Measurements from ENCODE around the gene PLXNA4. TPM values are rescaled to one million over a fixed set of nuclear protein-coding genes. Genes with fewer than 3 reads are reported as not detected.
"Not testable (repeated sequence)": the region's sequence is repeated elsewhere in the genome, so short reads cannot be mapped to it uniquely, and the experiment has no call there.

PLXNA4 gene
- total RNA-seq, 2 experiments from 2014 or later: 0.12 to 0.29 TPM

GRCh38 chr7:132397070-132397469, 179.2 kb downstream of the PLXNA4 start:
- Mint-ChIP-seq H3K36me3 (no peaks in the 10 kb centered on the region), H3K4me1 (no peaks in the 10 kb centered on the region), H3K4me3 (no peak overlapping the region), H3K27me3 (no peaks in the 10 kb centered on the region), H3K27ac (no peak overlapping the region), H3K9me3 (peaks cover 2% of the 10 kb centered on the region)
- no peak for DNase-seq

- Mint-ChIP-seq H3K4me1 (no peaks in the 10 kb centered on the region), H3K27ac (no peak overlapping the region), H3K9me3 (no peaks in the 10 kb centered on the region), H3K4me3 (no peak overlapping the region), H3K27me3 (no peaks in the 10 kb centered on the region), H3K36me3 (no peaks in the 10 kb centered on the region)
- DNase-seq: no peak
These were observed 180.9 kb downstream of the PLXNA4 start for GRCh38 chr7:132395361-132395760.

- Mint-ChIP-seq H3K4me1 (no peaks in the 10 kb centered on the region), H3K9me3 (no peaks in the 10 kb centered on the region), H3K27me3 (no peaks in the 10 kb centered on the region), H3K4me3 (no peak overlapping the region), H3K27ac (no peak overlapping the region), H3K36me3 (no peaks in the 10 kb centered on the region)
- DNase-seq: no peak
These were observed 181.7 kb downstream of the PLXNA4 start for GRCh38 chr7:132394283-132395198.

- no peak for DNase-seq
- no peak overlapping the region for H3K27ac Mint-ChIP-seq
- H3K9me3 Mint-ChIP-seq: no peaks in the 10 kb centered on the region
- no peaks in the 10 kb centered on the region for H3K4me1 Mint-ChIP-seq
- no peak overlapping the region for H3K4me3 Mint-ChIP-seq
- H3K27me3 Mint-ChIP-seq: no peaks in the 10 kb centered on the region
- H3K36me3 Mint-ChIP-seq: no peaks in the 10 kb centered on the region
These were observed 182.4 kb downstream of the PLXNA4 start for GRCh38 chr7:132393789-132394261.

GRCh38 chr7:132392713-132393112, 183.6 kb downstream of the PLXNA4 start:
- Mint-ChIP-seq H3K27me3 (no peaks in the 10 kb centered on the region), H3K27ac (no peak overlapping the region), H3K4me1 (no peaks in the 10 kb centered on the region), H3K9me3 (no peaks in the 10 kb centered on the region), H3K4me3 (no peak overlapping the region), H3K36me3 (no peaks in the 10 kb centered on the region)
- DNase-seq: no peak

- Mint-ChIP-seq H3K27ac (no peak overlapping the region), H3K27me3 (no peaks in the 10 kb centered on the region), H3K4me3 (no peak overlapping the region), H3K4me1 (no peaks in the 10 kb centered on the region), H3K36me3 (no peaks in the 10 kb centered on the region), H3K9me3 (no peaks in the 10 kb centered on the region)
- no peak for DNase-seq
These were observed 185.6 kb downstream of the PLXNA4 start for GRCh38 chr7:132390705-132391104.

- H3K27ac Mint-ChIP-seq, H3K4me1 Mint-ChIP-seq, H3K9me3 Mint-ChIP-seq, DNase-seq, H3K27me3 Mint-ChIP-seq, H3K36me3 Mint-ChIP-seq, H3K4me3 Mint-ChIP-seq: not testable (repeated sequence)
These were observed 186.2 kb downstream of the PLXNA4 start for GRCh38 chr7:132390049-132390448.

- H3K4me1 Mint-ChIP-seq: no peaks in the 10 kb centered on the region
- no peak overlapping the region for H3K27ac Mint-ChIP-seq
- no peaks in the 10 kb centered on the region for H3K27me3 Mint-ChIP-seq
- no peaks in the 10 kb centered on the region for H3K36me3 Mint-ChIP-seq
- H3K4me3 Mint-ChIP-seq: no peak overlapping the region
- H3K9me3 Mint-ChIP-seq: no peaks in the 10 kb centered on the region
- DNase-seq: no peak
These were observed 187.6 kb downstream of the PLXNA4 start for GRCh38 chr7:132388688-132389087.

- Mint-ChIP-seq H3K27ac (no peak overlapping the region), H3K9me3 (no peaks in the 10 kb centered on the region), H3K36me3 (no peaks in the 10 kb centered on the region), H3K27me3 (no peaks in the 10 kb centered on the region), H3K4me3 (no peak overlapping the region), H3K4me1 (no peaks in the 10 kb centered on the region)
- DNase-seq: no peak
These were observed 188.7 kb downstream of the PLXNA4 start for GRCh38 chr7:132387596-132387995.

- no peaks in the 10 kb centered on the region for H3K9me3 Mint-ChIP-seq
- no peaks in the 10 kb centered on the region for H3K36me3 Mint-ChIP-seq
- no peaks in the 10 kb centered on the region for H3K4me1 Mint-ChIP-seq
- DNase-seq: no peak
- H3K27ac Mint-ChIP-seq: no peak overlapping the region
- no peaks in the 10 kb centered on the region for H3K27me3 Mint-ChIP-seq
- no peak overlapping the region for H3K4me3 Mint-ChIP-seq
These were observed 190.0 kb downstream of the PLXNA4 start for GRCh38 chr7:132386201-132386681.

- Mint-ChIP-seq H3K4me1 (no peaks in the 10 kb centered on the region), H3K27me3 (no peaks in the 10 kb centered on the region), H3K4me3 (no peak overlapping the region), H3K9me3 (no peaks in the 10 kb centered on the region), H3K36me3 (no peaks in the 10 kb centered on the region), H3K27ac (no peak overlapping the region)
- no peak for DNase-seq
These were observed 192.3 kb downstream of the PLXNA4 start for GRCh38 chr7:132383962-132384361.

GRCh38 chr7:132381742-132382472, 194.4 kb downstream of the PLXNA4 start:
- no peaks in the 10 kb centered on the region for H3K4me1 Mint-ChIP-seq
- H3K27me3 Mint-ChIP-seq: no peaks in the 10 kb centered on the region
- no peak overlapping the region for H3K4me3 Mint-ChIP-seq

GRCh38 chr7:132380059-132380458, 196.2 kb downstream of the PLXNA4 start:
- no peaks in the 10 kb centered on the region for H3K36me3 Mint-ChIP-seq
- H3K27ac Mint-ChIP-seq: no peak overlapping the region
- no peaks in the 10 kb centered on the region for H3K9me3 Mint-ChIP-seq
- H3K27me3 Mint-ChIP-seq: no peaks in the 10 kb centered on the region
- no peak overlapping the region for H3K4me3 Mint-ChIP-seq
- H3K4me1 Mint-ChIP-seq: no peaks in the 10 kb centered on the region
- no peak for DNase-seq

More at GRCh38 chr7:132381742-132382472, 194.4 kb downstream of the PLXNA4 start:
- DNase-seq: no peak
- no peaks in the 10 kb centered on the region for H3K36me3 Mint-ChIP-seq
- H3K9me3 Mint-ChIP-seq: no peaks in the 10 kb centered on the region
- H3K27ac Mint-ChIP-seq: no peak overlapping the region

- Mint-ChIP-seq H3K9me3 (no peaks in the 10 kb centered on the region), H3K27me3 (no peaks in the 10 kb centered on the region), H3K4me3 (no peak overlapping the region), H3K4me1 (no peaks in the 10 kb centered on the region), H3K27ac (no peak overlapping the region), H3K36me3 (no peaks in the 10 kb centered on the region)
- DNase-seq: no peak
These were observed 197.0 kb downstream of the PLXNA4 start for GRCh38 chr7:132379292-132379691.
